DND-41 (cell line): ENCODE measurements around the gene GPRC5A.

ENCODE experiments used
- EZH2 ChIP-seq: IDR thresholded peaks from 3 replicates; pipeline ENCODE4 v1.6.1; 2012; ENCODE audit warnings: borderline replicate concordance, low read depth, mild to moderate bottlenecking, moderate library complexity, low read length, inconsistent platforms; ENCODE audit not compliant: severe bottlenecking
- TF ChIP-seq, protein P1 (sequence below): IDR thresholded peaks from 2 replicates; pipeline ENCODE4 v1.5.1; 2012; ENCODE audit warnings: borderline replicate concordance, low read length, moderate library complexity, mild to moderate bottlenecking; ENCODE audit not compliant: poor library complexity, severe bottlenecking; ENCODE audit errors: extremely low read depth

GRCh38 chr12:12917517-12917916 lies 26.2 kb downstream of the GPRC5A start:
- TF ChIP-seq, protein P1, sequence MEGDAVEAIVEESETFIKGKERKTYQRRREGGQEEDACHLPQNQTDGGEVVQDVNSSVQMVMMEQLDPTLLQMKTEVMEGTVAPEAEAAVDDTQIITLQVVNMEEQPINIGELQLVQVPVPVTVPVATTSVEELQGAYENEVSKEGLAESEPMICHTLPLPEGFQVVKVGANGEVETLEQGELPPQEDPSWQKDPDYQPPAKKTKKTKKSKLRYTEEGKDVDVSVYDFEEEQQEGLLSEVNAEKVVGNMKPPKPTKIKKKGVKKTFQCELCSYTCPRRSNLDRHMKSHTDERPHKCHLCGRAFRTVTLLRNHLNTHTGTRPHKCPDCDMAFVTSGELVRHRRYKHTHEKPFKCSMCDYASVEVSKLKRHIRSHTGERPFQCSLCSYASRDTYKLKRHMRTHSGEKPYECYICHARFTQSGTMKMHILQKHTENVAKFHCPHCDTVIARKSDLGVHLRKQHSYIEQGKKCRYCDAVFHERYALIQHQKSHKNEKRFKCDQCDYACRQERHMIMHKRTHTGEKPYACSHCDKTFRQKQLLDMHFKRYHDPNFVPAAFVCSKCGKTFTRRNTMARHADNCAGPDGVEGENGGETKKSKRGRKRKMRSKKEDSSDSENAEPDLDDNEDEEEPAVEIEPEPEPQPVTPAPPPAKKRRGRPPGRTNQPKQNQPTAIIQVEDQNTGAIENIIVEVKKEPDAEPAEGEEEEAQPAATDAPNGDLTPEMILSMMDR, result no peak
- no peak for TF ChIP-seq EZH2
